Mammary epithelial cell (primary cell): ENCODE results near the gene UNG.

Experiments used
- EZH2 ChIP-seq: IDR thresholded peaks from 2 replicates; pipeline ENCODE4 v1.6.1; 2012; ENCODE audit warnings: low read length, inconsistent platforms, borderline replicate concordance
- TF ChIP-seq, protein P1 (sequence below), 2 donors: IDR thresholded peaks in 1 of 2; conservative IDR thresholded peaks in 1 of 2; 2 replicates each; pipeline ENCODE4 v1.5.1; 2011 to 2012; ENCODE audit warnings: inconsistent platforms in 2 of 2, low read length in 2 of 2, mild to moderate bottlenecking in 2 of 2, control low read depth in 1 of 2, low read depth in 1 of 2; ENCODE audit not compliant: insufficient read depth in 1 of 2; ENCODE audit errors: extremely low read depth in 1 of 2

GRCh38 chr12:109115404-109115757, 18.0 kb downstream of the UNG start:
- no peak for TF ChIP-seq EZH2
- TF ChIP-seq, protein P1, sequence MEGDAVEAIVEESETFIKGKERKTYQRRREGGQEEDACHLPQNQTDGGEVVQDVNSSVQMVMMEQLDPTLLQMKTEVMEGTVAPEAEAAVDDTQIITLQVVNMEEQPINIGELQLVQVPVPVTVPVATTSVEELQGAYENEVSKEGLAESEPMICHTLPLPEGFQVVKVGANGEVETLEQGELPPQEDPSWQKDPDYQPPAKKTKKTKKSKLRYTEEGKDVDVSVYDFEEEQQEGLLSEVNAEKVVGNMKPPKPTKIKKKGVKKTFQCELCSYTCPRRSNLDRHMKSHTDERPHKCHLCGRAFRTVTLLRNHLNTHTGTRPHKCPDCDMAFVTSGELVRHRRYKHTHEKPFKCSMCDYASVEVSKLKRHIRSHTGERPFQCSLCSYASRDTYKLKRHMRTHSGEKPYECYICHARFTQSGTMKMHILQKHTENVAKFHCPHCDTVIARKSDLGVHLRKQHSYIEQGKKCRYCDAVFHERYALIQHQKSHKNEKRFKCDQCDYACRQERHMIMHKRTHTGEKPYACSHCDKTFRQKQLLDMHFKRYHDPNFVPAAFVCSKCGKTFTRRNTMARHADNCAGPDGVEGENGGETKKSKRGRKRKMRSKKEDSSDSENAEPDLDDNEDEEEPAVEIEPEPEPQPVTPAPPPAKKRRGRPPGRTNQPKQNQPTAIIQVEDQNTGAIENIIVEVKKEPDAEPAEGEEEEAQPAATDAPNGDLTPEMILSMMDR (conservative IDR thresholded peaks at IDR 0.05 in 1 of 2, IDR thresholded peaks at IDR 0.05 in 1 of 2; ENCODE audit: extremely low read depth in 1 of 2, insufficient read depth in 1 of 2, low read depth in 1 of 2, low read length in 2 of 2) = no peak
